ENCODE results near the gene EPPIN.
A peak's percentile ranks its signal among the peaks of the same experiment; 100 is the strongest.
"Not testable (repeated sequence)": the region's sequence is repeated elsewhere in the genome, so short reads cannot be mapped to it uniquely, and the experiment has no call there.

Gene EPPIN

DNA sequence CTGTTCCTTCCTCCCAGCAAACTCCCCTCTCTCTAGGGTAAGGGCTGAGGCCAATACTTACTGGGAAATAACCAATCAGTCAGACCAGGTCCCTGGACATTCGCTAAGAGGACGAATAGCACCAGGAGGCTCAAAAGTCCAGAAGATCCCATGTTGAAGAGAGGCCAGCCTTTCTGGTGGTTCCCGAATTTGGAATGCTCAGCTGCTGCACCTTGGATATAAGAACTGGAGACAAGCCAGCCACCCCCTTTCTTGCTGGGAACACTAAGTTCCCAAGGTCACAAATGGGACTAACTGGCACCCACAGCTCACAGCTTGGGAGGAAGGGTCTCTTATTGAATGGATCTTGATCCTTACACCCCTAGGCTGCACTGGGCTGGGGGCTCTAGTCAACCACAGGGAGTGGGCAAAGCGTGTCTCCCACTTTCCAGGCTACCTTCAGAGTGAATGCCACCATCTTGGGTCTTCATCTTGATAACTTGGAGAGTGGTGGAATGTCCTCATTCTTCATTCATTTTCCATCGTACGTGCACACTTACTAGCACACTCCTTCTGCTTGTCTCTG lies at the start of gene EPPIN:
Gene EPPIN, minus strand, starts transcription at position 196 of the 565 bp plus-strand sequence. Its CDS starts 44 bp downstream, at position 152.
- no peak for DNase-seq

DNA sequence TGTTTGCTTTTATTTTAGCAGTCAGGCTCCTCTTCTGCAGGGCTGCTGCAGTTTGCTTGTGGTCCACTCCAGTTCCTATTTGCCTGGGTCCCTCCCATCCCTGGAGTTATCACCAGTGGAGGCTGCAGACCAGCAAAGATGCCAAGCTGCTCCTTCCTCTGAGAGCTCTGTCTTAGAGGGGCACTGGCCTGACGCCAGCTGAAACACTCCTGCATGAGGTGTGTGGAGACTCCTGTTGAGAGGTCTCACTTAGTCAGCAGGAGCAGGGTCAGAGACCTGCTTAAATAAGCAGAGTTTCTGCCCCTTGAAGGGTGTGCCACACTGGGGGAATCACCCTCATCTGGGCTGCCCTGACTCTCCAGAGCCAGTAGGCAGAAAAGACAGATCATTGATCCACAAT lies 48.0 kb upstream of the EPPIN start:
- no peak for DNase-seq

DNA sequence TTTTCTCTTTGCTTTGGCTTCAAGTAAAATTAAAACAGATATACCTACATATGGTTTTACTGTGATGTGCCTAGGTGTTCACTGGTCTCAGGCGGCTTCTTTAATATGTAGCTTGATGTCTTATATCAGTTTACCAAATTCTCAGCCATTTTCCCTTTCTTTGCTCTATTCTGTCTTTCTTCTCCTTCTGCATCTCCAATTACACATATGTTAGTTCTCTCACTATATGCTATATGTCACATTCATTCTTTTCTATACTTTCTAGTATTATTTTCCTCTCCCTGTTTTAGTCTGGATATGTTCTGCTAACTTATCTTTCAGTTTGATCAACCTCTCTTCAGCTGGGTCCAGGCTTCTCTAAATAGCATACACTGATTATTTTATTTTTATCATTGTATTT lies 46.3 kb upstream of the EPPIN start:
- no peak for DNase-seq

DNA sequence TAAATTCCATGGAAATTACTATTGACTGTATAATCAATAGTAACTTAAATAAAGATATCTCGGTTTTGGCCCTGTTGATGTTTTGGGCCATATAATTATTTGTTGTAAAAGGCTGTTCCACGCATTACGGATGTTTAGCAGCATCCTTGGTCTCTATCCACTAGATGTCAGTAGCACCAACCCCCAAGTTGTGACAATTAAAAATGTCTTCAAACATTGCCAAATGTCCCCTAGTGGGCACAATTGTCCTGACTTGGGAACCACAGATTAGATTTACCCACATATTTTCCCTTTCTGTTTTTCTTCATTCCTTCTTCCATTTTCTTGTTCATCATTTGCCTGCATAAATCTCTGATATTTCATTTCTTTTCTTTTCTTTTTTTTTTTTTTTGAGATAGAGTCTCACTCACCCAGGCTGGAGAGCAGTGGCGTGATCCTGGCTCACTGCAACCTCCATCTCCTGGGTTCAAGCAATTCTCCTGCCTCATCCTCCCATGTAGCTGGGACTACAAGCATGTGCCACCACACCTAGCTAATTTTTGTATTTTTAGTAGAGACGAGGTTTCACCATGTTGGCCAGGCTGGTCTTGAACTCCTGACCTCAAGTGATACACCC lies 45.5 kb upstream of the EPPIN start:
- peak; percentile 66 for DNase-seq

DNA sequence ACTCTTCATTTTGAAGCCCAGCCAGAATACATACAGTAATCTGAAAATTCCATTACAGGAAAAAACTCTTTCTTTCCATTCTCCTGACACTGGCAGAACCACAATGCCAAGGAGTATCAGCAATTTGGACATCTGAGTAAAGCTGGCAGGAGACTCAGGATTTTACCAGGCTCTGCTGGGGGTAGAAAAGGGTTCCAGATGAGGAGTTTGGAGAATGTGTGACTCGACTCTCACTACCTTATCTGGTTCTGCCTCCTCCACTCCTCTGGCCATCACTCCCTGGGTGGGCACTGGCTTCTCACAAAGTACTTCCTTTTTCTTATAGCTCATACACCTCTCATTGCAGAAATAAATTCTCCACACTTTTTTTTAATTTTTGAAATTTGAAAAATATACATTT lies 42.5 kb upstream of the EPPIN start:
- DNase-seq = no peak

DNA sequence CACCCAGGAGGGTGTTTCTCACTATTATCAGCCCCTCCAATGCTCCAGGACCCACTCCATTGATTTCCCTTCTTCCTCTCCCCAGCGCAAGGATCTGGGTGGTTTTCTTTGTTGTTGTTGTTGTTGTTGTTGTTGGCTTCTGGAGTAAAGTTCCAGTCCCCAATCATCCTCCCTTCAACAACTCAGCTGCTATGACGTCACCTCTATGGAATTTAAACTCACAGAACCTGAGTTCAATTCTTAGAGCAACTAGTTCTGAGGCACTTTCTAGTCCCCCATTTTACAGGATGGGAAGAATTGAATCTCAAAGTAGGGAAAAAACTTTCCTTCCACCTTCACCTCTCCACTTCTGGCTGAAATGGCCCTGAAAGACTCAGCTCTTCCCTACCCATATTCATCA lies 41.6 kb upstream of the EPPIN start:
- DNase-seq = no peak

DNA sequence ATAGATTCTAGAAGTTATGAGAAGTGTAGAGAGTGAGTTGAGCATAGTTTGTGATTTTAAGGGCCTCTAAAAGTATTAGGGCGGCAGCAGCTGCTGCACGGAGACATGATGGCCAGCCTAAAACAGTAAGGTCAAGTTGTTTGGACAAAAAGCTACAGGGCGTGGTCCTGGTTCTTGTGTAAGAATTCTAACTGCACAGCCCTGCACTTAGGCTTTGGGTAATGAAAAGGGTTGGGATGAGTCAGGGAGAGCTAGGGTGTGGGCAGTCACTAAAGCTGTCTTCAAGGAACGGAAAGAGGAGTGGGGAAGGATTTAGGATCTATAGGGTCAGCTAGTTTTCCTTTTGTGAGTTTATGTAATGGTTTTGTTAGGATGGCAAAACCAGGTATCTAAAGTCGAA lies 38.8 kb upstream of the EPPIN start:
- not testable (repeated sequence) for DNase-seq

DNA sequence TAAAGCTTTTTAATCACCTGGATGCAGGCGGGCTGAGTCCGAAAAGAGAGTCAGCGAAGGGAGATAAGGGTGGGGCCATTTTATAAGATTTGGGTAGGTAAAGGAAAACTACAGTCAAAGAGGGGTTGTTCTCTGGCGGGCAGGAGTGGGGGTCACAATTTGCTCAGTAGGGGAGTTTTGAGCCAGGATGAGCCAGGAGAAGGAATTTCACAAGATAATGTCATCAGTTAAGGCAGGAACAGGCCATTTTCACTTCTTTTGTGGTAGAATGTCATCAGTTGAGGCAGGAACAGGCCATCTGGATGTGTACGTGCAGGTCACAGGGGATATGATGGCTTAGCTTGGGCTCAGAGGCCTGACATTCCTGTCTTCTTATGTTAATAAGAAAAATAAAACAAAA lies 37.1 kb upstream of the EPPIN start:
- not testable (repeated sequence) for DNase-seq

DNA sequence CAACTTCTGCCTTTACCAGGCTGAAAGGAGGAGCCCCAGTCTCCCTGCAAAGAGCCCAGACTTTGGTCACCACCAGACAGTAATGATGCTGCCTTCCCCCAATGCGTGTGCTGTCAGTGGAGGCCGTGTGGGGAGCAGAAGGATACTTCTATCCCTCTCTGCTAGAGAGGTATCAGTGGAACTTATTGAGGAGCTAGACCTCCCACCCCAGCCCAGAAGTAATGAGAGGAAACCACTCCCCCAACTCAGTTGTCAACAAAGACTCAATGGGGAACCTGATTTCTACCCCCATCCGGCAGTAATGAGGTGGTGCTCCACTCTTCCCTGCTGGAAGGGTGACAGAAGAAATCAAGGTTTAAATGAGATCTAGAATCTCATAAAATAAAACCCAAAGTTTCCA lies 36.3 kb upstream of the EPPIN start:
- no peak for DNase-seq

DNA sequence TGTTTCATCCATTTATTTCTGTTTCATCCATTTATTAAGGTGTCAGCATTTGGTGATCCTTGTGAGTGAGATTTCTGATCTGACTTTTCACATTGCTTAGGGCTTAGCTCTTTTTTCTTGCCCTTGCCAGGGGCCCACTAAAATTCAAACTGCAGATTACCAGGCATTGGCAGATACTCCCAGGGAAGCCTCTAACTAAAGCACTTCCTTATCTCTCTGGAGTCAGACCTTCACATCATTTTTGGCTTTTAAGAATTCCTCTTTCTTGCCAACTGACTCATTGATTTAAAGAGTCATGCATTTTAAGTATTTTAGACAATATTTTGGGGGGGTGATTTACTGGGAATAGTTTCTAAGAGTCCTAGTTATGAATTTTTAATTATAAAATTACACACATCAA lies 34.5 kb upstream of the EPPIN start:
- peak; percentile 2 for DNase-seq

DNA sequence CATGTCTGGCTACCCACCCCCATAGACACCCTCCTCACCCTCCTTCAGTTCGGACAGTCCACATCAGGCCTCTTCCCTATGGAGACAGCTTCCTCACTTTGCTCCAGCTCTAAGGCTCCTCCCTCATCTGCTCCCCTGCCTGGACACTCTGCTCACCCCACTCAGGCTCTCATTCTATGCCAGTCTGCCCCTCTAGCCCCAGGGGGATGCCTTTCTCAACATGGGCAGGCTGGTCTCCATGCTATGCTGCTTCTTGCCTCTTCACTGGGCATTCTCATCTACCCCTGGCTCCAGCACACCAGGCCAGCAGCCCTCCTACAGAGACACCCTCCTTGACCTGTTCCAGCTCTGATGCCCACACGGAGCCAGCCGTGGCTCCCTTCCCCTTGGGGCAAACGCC lies 32.0 kb upstream of the EPPIN start, which contains the start of gene WFDC8:
Gene WFDC8, minus strand, starts transcription at position 101 of the 400 bp plus-strand sequence. Its CDS starts 37 bp downstream, at position 64.
- DNase-seq = no peak

DNA sequence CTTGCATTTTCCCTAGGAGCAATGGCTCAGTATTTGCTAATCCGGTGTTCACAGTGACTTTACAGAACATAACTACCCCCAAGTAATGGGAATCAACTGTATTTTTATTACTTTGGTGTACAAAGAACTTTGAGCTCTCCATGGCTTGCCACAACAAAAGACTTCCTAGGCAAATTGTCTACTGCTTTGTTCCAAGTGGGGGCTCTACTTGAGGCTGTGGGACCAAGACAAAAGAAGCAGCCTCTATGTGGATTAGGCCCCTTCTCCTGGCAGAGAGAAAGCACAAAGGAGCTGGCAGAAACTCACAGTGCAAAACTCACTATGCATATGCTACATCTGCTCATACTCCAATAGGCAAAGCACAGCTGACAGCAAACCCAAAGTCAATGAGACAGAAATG lies 31.0 kb upstream of the EPPIN start:
- no peak for DNase-seq

DNA sequence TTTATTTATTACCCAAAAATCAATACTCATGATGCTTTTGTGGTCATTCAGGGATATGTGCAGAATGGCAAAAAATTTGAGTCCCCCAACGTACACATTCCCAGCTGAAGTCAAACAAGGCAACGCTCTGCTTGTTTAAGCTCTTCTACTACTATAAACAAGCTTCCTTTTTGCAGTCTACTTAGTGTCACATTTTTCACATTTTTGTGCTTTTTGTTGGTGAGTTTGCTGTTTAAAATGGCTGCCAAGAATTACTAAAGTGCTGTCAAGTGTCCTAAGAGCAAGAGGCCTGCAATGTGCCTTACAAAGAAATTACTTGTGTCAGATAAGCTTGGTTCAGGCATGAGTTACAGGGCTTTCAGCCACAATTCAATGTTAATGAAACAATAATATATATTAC lies 29.8 kb upstream of the EPPIN start:
- peak; percentile 5 for DNase-seq

DNA sequence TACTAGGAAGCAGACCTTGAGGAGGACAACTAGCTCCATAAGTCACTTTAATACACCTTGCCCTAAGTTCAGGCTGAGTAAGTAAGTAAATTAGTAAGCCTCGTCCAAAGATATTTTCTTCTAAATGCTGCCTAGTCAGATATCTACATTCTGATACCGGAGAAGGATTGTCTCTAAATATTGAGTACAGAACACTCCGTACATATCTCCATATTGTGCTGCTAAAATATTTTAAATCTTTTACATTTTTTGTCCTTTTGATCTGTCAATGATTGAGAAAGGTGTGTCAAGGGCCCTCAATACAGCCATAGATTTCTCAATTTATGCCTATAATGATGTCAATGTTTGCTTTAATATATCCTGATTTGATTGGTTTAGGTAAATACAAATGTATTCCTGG lies 28.7 kb upstream of the EPPIN start:
- DNase-seq = no peak

DNA sequence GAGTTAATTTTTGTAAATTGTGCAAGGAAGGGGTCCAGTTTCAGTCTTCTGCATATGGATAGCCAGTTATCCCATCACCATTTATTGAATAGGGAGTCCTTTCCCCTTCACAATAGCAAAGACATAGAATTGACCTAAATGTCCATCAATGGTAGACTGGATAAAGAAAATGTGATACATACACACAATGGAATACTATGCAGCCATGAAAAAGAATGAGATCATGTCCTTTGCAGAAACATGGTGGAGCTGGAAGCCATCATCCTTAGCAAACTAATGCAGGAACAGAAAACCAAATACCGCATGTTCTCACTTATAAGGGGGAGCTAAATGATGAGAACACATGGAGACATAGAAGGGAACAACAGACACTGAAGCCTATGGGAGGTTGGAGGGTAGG lies 22.4 kb upstream of the EPPIN start:
- DNase-seq = not testable (repeated sequence)

DNA sequence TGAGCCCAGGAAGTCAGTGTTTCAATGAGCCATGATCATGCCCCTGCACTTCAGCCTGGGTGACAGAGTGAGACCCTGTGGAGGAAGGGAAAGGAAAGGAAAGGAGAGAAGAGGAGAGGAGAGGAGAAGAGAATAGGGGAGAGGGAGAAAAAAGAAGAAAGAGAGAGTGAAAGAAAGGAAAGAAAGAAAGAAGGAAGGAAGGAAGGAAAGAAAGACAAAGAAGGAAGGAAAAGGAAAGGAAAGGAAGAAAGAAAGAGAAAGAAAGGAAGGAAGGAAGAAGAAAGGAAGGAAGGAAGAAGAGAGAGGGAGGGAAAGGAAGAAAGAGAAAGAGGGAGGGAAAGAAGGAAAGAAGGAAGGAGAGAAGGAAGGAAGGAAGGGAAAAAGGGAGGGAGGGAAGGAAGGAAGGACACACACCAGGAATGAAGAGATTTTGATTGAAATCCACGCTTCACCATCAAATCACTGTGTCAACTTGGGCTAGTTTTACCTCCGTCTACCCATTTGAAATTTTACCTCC lies 17.6 kb upstream of the EPPIN start:
- no peak for DNase-seq

DNA sequence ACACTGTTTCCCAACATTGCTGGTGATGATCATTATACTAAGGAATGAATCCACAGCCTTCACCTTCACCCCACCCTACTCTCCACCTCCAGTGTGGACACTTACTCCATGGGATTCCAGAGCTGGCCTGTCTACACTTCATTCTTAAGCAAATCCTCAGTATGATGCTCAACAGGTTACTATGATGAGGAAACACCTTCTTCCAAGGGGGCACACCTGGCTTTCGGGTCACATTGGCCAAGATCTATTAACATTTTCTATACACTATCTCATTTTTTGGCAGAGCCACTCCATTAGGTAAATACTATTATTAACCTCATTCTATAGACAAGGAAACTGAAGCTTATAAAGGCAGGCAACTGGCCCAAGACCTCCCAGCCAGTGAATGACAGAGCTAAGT lies 8.0 kb upstream of the EPPIN start:
- DNase-seq = no peak

DNA sequence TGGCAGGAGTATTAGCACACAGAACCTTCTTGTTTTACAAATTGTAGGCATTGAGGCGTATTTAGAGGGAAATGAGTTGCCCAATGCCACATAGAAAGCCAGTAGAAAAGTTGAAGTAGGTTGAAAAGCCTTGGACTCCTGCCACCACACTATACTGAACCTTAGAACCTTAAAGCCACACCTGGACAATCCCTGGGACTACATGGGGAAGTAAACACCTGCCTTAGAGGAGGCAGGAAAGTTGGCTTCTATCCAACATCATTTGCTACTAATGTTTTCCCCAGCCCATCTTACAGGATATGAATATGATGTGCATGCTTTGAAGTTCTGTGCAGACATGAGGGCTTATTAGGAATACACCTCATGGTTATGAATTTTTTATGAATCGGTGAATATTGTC lies 5.3 kb upstream of the EPPIN start:
- DNase-seq = no peak

DNA sequence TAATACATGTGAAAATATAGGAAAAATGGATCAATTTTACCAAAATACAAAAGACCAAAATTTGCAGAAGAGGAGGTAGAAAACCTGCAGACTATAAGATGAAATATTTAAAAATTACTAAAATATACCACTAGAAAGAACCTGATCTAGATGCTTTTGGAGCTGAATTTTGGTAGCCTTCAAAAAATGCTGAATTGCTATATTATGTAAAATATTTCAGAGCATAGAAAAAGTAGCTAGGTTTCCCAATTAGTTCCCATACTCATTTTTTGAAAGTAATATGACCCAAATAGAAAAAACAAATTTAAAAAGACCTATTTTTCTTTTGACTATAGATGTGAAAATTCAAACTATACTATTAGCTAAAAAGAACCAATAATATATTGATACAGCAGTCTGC lies 3.6 kb upstream of the EPPIN start:
- DNase-seq = no peak

DNA sequence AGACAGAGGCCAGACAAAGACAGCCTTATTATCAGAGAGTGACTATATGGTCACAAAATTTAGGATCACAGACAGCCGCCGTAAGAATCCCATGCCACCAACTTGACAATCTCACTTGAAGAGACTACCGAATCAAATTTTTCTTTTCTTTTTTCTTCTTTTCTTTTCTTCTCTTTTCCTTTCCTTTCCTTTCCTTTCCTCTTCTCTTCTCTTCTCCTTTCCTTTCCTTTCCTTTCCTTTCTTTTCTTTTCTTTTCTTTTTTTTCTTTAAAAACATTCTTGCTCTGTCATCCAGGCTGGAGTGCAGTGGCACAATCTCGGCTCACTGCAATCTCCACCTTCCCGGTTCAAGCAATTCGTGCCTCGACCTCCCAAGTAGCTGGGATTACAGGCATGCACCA lies 1.2 kb upstream of the EPPIN start:
- DNase-seq = no peak

DNA sequence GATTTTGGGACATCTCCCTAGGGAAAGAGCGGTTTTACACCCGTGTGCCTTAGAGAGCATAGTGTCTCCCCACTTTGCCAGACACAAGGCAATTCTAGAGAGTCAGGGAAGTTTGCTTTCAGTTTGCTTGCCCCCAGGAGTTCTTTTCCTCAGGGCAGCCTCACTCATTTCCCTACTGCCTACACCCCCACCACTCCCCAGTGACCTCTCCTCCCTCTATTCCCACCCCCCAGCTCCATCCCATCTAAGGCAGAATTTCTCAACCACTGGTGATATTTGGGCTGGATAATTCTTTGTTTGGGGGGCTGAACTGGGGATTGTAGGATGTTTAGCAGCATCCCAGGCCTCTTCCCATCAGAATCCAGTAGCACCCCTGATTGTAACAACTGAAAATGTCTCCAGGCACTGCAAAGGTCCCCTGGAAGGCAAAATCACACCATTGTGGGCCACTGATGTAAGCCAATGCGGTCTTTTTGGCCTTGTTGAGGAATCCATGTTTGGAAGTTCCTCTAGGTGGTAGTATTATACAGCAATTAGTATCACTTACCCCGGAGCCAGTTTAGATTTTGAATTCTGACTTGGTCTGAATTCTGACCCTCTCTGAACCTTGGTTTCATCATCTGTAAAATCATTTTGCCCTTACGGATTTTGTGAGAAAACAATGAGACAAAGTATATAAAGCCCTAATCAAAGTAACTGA lies 1.3 kb downstream of the EPPIN start:
- DNase-seq = peak; percentile 17

DNA sequence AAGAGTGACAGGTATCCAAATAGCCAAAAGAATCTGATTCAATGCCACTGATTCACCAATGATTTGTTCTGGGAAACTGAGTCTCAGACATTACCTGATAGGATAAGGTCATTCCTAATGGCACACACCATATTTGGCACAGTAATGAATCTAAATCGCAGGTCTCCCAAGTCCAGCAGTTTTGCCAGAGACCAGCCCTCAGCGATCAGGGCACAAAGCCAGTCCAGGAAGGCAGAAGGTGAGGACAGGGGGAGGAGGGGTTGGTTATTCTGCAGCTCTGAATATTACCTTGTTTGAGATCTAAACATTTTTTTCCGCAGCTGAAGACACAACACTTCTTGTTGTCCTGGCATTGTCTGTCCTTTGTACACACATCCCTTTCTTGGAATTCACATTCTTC lies 1.9 kb downstream of the EPPIN start:
- no peak for DNase-seq

DNA sequence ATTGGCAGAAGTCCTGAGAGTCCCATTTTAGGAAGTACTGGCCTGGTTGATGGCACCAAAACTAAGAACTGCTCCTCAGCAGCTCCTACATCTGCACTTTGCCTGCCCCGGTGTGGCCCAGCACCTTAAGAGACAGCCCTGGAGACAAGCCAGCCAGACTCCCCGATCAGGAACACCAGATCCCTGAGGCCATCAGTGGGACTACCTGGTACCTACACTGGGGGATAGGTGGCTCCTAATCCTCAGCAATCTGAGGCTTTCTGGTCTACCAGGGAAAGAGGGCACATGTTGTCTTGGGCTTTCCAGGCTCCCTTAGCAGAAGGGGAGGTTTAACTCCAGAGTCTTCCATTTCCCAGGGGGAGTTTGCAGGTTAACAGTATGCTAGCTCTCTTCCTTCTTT lies 7.8 kb downstream of the EPPIN start, which contains the start of gene WFDC6:
Gene WFDC6, minus strand, starts transcription at position 101 of the 400 bp plus-strand sequence. Its CDS starts 75 bp downstream, at position 26.
- DNase-seq = no peak

DNA sequence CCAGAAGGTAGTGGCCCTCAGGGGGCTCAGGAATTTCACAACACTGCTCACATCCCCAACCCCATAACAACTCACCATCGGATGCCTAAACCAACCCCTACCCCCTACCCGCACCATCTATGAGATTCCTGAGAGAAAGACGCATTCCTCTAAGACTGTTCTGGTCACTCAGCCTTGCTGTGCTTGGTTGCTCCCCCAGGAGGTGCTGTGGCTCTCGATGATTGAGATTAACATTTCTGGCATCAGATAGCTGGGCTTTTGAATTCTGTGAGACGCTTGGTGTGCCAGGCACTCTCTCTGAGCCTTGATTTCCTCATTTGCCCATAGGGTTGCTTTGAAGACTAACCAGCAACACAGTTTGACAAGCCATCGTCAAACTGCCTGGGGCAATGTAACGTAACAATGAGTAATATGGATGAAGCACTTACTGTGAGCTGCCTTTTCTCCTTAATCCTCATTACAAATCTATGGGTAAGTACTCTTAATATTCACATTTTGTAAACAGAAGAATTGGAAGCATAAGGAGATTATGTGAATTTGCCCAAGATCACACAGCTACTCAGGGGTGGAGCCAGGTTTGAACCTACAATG lies 8.9 kb downstream of the EPPIN start:
- no peak for DNase-seq

All from fibroblast of skin of right biceps (primary cell).